NCI-H2107 treated with DMSO at 0.1 percent for 48 hours (cell line): ENCODE data around the gene LPIN1.
"Not testable (repeated sequence)": the region's sequence is repeated elsewhere in the genome, so short reads cannot be mapped to it uniquely, and the experiment has no call there.

Experiments used
- DNase-seq: peaks from one replicate; lab custom pipeline; 2025; ENCODE audit not compliant: unreplicated experiment; lab: John Stamatoyannopoulos, UW

LPIN1 gene

DNA sequence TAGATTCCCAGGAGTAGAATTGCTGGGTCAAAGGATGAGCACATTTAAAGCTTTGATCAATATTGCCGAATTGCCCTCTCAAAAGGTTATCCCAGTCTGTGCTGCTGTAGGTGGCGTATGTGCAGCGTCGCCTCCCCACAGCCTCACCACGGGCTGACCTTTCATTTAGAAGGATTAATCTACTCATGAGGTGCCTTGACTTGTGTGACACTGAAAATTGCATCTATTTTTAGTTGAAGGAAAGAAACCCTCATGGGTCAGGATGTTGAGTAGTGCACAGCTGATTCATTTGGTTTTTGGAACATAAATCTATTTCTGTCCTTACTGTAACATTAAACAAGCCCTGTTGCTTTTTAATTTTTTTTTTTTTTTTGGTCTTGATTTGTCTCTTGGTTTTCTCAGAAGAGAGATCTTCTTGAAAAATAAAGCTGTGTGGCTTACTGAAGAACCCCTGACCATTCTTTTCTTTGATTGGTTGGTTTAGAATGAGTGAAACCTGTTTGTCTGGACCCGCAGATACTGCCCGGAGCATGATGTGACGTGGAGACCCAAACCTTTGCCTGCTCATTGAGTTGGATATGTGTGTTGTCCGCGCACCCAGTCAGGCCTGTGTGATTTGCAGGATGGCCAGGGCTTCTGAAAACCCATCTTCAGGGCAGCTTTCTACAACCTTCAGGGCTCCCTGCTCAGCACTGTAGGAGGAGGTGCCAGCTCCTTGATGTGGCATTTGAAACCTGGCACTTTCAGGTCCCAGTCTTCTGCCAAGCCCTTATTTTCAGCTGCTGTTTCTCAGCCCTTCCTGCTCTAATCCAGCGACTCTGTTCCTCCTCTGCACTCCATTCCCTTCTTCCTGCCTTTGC, 61.0 kb downstream of the LPIN1 start:
- no peak for DNase-seq

DNA sequence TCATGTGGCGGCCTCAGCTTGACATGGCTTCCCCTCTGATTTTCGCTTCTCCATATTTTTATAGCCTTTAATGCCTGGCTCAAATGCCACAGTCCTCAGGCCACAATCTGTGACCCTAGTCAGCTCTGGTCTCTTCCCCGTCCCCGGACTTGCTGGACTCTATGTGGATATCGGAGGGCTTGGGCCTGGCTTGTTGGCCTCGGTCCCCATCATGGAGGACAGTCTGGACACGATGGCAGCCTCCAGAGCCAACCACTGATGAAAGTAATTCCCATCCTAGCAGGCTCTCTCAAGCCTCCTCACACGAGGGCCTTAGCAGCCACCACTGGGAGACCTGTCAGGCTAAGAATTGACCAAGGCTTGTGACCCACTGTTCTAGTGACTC, 61.6 kb downstream of the LPIN1 start:
- DNase-seq: no peak

DNA sequence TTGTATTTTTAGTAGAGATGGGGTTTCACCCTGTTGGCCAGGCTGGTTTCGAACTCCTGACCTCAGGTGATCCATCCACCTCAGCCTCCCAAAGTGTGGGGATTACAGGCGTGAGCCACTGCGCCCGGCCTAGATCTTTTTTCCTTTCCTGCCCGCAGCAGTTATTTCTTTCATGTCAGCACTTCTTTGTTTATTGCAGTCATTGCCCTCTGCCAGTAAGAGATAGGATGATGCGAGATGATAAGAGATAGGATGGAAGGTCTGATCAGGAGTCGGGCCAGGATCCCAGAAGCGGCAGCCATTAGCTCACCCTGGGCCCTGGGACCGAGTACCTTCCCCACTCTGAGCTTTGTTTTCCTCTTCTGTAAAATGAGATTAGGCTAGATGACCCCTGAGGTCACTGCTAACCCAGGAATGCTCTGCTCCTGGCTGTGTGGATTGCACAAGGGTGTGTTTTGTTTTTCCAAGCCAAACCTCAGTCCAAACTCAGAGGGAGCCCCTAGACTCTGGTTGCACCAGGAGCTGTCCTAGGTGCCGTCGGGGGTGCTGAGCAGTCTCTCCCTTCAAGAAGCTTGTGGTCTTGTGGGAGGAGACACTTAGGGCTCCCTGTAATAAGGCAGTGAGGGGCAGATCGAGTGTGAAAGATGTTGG, 63.3 kb downstream of the LPIN1 start:
- no peak for DNase-seq

DNA sequence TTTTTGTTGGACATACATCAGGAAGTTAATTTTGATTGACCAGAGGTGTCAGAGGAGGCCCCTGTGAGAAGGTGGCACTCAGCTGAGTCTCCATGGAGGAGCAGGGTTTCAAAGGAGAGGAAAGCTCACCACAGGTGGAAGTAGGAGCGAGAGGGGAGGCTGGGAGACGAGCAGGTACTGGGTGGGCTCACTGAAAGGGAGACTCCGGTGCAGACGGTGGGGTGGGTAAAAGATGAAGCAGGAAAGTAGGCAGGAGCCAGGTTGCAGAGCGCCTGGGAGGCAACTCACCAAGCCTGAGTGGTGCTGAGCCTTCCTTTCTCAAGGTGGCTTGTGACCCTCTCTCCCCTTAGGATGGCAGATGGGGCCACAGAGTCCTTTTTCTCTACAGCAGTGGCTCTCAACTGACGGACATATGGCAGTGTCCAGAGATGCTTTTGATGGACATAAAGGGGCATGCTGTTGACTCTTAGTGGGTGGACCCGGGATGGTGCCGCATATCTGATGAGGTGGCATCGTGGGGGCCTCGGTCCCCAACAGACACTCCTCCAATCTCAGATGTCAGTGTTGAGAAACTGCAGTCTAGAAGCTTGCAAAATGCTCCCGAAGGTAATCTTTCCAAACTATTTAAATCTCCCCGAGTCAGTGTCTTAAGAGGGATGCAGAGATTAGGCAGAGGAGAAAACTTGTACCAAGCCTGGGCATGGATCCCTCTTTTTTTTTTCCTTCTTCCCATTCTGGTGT, 64.0 kb downstream of the LPIN1 start:
- no peak for DNase-seq

DNA sequence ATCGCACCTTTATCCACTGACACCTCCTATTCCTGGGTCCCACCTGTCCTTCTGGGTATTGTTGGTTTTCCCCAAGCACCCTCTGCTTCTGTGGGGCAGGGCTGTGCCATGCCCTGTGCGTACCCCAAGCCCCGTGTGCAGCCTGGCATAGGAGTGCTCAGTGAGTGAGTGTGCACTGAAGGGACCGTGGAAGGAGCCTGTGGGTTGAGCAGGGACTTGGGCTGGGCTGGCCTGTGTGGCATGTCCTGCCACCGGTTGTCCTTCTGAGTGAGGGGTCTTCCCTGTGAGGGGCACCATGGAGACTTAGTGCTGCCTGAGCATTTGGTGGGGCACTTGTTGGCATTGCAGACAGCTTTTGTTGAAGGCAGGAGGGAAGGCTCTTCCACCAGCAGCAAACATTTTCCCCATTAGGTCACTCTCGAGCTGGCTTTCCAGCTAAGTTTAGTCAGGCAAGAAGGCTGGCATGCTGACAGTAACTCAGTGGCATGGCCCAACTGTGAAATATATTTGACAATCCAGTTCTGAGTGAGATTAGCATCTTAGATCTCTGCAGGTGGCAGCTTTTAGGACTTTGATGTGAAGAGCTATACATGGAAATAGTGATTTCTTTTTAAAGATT, 64.7 kb downstream of the LPIN1 start:
- no peak for DNase-seq

DNA sequence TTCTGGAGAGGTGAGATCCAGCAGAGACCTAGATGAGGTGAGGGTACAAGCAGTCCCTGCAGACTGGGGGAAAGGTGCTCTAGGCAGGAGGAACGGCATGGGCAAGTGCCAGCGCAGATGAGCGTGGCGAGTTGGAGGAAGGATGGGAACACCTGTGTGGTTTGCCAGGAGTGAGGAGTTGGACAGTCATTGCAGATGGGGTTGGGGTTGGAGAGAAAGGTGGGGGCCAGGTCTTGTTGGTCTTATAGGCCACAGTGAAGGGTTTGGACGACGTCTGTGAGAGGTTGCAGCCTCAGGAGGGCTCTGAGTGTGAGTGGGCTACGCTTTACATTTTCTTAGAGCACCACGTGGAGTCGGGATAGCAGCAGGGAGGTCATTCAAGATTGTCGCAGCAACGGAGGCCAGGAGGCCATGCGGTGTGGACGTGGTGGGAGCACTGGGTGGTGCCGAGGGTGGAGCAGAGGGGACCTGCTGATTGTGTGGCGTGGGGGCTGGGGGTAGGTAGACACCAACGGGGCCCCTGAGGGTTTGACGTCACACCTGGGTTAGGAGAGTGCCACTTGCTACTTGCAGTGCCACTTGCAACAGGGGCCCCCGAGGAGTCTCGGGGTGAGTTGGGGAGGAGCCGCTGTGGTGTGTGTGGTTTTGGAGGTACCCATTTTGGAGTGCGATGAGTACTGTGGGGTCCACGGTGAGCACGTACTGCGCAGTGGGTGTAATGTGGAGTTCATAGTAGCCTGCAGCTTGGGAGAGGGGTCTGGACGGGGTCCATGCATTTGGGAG, 66.2 kb downstream of the LPIN1 start:
- no peak for DNase-seq

DNA sequence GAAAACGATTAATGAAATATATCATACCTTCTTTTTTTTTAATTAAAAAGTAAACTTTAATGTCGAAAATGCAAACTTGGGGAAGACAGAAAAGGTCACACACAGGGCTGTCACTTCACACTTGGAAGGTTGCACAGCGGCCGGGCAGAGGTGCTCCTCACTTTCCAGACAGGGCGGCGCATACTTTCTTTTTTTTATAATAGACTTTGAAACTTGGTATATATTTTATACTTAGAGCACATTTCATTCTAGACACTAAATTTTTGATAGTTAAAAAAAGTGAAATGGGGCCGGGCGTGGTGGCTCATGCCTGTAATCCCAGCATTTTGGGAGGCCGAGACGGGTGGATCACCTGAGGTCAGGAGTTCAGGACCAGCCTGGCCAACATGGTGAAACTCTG, 66.9 kb downstream of the LPIN1 start:
- not testable (repeated sequence) for DNase-seq

DNA sequence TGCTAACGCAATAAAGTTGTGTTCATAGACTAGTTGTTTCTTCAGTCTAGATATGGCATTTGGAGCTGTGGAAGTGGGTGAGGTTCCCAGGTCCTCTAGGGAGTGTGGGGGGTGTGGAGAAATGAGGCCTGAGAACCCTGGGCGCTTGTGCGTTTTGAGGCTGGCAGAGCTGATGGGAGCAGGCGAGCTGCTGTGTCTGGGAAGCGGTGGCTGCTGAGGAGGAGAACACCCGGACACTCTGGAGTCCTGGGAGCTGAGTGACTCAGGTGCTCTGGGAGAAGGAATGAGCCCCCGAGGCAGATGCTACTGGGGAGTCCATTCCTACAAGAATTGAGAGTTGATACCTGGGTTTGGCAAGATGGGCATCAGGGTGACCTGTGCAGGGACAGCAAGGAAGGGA, 67.5 kb downstream of the LPIN1 start:
- no peak for DNase-seq

DNA sequence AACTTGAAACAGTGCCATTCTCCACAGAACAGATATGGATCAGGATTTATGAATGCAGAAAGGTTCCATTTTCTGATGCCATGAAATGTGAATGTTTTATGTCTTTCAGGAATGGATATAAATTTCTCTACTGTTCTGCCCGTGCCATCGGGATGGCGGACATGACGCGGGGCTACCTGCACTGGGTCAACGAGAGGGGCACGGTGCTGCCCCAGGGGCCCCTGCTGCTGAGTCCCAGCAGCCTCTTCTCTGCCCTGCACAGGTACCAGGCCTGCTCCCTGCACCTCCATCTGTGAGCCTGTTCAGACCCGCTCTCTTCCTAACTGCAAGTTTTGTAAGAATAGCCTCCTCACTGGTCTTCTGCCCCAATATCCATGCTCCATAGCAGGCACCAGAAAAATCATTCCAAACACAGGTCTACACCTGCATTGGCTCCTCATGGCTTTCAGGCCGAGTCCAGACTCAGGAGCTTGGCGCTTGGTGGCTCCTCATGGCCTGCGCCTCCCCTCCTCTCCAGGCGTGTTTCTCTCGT, 68.6 kb downstream of the LPIN1 start:
- no peak for DNase-seq

DNA sequence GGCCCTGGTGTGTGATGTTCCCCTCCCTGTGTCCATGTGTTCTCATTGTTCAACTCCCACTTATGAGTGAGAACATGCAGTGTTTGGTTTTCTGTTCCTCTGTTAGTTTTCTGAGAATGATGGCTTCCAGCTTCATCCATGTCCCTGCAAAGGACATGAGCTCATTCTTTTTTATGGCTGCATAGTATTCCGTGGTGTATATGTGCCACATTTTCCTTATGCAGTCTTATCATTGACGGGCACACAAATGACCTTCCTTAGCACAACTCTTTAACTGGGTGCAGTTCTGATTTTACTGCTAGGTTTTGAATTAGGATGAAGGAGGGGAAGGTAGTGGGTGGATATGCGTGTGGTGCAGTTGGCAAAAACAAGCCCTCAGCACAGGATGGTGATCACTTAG, 70.5 kb downstream of the LPIN1 start:
- not testable (repeated sequence) for DNase-seq

DNA sequence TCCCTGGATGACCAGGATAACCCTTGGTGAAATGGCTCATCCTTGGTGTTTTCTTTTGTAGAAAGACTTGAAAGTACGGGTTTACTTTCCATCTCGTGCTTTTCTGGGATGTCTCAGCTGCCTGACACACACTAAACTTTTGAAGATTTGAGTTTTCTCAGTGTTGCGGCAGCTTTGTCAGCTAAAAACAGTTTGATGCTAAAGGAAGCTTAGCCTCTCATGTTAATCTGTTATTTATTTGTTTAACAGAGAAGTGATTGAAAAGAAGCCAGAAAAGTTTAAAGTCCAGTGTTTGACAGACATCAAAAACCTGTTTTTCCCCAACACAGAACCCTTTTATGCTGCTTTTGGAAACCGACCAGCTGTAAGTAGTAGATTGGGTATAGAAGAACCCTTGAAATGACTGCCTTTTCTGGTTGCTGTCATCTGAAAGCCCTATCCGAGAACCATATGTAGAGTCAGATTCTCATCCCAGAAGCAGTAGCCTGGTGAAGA, 72.8 kb downstream of the LPIN1 start:
- DNase-seq: no peak

DNA sequence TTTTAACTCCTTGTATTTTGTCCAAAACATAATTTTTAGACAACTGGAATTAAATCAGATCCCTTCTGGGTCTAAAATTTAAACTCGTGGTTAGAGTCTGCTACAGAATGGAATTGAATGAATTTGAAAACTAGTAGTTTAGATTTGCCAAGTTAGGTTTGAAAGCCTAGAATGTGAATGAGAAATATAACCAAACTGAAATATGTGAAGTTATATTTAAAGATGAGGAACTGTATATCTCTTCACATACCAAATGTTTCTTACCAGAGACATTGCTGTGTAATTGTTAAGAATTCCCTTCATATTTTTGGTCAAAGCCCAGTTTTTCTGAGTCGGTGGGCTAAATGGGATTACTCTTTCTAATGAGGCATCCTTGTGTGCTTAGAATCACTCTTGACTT, 74.2 kb downstream of the LPIN1 start:
- DNase-seq: no peak

DNA sequence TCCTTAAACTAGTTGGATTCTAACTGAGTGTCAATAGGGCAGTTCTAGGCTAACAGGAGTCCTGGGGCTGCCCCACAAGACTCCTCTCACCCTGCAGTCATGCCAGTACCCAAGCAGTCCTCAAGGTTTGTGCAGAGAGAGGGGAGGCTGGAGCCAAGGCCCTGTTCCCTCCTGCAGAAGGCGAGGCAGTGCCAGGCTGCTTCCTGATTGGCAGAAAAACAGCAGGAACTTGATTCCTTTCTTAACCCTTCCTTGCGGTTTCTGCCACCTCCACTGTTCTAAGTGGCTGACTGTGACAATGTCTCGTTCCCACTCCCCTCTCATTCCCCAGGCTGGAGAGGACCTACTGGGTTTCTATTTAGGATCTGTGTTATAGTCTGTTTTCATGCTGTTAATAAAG, 75.3 kb downstream of the LPIN1 start:
- no peak for DNase-seq

DNA sequence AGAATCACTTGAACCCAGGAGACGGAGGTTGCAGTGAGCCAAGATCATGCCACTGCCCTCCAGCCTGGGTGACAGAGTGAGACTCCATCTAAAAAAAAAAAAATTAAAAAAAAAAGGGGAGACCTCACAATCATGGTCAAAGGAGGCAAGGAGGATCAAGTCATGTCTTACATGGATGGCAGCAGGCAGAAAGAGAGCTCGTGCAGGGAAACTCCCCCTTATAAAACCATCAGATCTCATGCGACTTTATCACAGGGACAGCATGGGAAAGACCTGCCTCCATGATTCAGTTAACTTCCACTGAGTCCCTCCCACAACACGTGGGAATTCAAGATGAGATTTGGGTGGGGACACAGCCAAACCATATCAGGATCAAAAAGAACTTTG, 75.9 kb downstream of the LPIN1 start:
- DNase-seq: not testable (repeated sequence)

DNA sequence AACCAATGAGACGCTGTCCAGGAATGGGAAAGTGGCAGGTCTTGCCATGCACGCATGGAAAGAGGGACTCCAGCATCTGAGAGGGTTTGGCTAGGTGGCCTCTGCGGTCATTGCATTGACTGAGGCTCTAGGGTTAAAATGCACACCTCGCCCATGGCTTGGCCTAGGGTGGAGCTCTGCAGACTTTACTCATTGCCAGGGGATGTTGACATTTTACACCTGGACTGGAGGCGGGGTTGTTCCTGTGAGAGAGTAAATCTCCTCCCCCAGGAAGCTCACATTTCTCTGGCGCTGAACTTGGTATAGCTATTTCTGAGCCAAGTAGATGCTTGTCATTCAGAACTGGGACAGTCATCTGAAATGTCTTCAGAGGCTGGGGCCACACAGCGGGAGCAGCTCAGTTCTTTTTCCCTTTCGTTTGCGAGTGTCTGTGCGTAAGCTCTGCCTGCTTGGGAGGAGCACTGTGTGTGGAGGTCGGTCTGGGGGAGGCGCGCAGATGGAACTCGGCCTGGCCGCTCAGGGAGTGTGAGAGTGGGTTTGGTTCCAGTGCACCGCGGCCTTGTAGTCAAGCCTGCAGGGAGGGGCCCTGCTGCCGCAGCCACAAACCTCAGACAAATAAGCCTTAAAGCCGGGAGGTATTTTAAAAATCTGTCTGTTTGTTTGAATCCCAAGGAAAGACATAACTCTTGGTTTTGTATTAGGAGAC, 76.5 kb downstream of the LPIN1 start:
- DNase-seq: no peak

DNA sequence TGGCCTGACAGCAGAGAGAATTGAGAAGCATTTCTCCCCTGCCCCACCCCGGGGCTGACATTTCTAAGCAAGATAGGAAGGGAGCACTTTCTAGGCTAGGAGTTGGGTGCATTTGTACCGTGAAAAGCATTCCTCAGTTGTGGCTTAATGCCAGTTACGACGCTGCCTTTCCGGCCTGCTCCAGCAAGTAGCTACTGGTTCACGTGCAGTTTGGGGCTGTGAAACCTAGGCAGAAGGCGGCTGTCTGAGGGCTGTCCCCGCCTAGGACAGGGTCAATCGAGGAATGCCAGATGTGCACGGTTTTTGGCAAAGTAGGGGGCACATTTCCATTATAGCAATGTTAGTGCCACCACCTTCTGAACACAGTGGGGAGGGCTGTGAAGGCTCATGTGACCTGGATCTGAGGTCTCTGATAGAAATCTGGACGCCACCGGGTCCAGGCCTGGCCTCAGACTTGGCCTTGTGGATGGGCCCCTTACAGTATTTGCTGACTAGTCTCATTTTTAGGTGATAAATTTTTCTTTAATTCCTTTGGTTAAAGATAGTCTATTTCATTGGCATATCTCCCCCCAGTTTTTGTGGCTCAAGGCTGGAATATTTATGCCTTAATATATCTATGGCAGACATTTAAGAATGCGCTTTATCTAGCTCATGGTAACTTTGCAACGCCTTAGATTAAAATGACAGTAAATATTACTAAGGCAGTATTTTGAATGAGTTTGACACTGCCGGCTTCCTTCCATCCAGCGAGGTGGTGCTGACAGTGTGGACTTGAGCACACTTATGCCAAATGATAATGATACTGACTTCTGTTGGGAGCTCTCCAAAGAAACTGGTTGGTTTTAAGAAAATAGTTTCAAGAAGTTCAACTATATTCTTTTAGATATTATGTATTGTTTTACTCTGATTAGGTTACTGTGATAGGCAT, 78.7 kb downstream of the LPIN1 start:
- no peak for DNase-seq

DNA sequence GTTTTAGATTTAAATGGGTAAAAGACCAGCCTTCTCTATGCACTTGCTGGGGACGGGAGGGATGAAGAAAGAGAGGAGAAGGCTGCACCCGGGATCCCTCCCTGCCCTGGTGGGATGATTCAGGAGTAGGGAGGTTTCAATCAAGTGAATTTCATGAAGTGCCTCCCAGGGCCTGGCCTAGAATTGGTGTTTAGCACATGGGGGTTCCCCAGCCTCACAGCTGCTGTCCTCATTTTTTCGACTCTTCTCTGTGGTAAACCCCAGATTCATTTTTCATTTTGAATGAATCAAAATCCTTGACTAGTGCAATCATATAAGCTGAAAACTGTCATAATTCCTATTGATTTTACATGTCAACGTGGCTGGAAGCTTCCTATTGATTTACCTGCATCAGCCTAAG, 81.1 kb downstream of the LPIN1 start:
- DNase-seq: no peak

DNA sequence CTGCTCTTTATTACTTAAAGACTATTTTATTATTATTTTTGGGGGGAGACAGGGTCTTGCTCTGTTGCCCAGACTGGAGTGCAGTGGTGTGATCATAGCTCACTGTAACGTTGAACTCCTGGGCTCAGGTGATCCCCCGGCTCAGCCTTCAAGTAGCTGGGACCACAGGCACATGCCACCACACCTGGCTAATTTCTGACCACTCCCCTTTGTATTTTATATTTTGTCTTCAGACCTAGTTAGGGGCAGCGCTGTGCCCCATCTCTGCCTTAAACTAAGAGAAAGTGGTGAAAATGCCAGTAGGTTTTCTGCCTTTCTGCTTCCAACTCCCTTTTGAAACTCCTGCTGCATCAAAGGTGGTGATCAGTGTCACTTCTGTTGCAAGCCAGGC, 82.5 kb downstream of the LPIN1 start:
- no peak for DNase-seq
